Activated naive CD8-positive, alpha-beta T cell treated with anti-CD3 and anti-CD28 coated beads, Interleukin-2, amount 50 U/mL, for 24 hours (primary cell): Measurements from ENCODE around the gene ZSCAN29.
"Not testable (repeated sequence)": the region's sequence is repeated elsewhere in the genome, so short reads cannot be mapped to it uniquely, and the experiment has no call there.

Experiments
- ATAC-seq: fragments of 150-1000 bp; cut with Tn5 transposase; one replicate; pipeline ENCODE4 v1.10.0; 2021
- DNase-seq: peaks from one replicate; pipeline ENCODE4 v3.0.0; 2021
- H3K27ac Mint-ChIP-seq: one replicate; pipeline ENCODE4 v1.8.0; 2021; ENCODE audit warnings: mild to moderate bottlenecking, mixed read lengths
- H3K27me3 Mint-ChIP-seq: one replicate; pipeline ENCODE4 v1.8.0; 2021; ENCODE audit warnings: mixed read lengths
- H3K36me3 Mint-ChIP-seq: one replicate; pipeline ENCODE4 v1.8.0; 2021; ENCODE audit warnings: low read depth, mixed read lengths
- H3K4me1 Mint-ChIP-seq: one replicate; pipeline ENCODE4 v1.8.0; 2021; ENCODE audit warnings: mixed read lengths
- H3K4me3 Mint-ChIP-seq: one replicate; pipeline ENCODE4 v1.8.0; 2021; ENCODE audit warnings: mild to moderate bottlenecking, moderate library complexity, mixed read lengths
- H3K9me3 Mint-ChIP-seq: one replicate; pipeline ENCODE4 v1.8.0; 2021; ENCODE audit warnings: mixed read lengths

Gene ZSCAN29

DNA sequence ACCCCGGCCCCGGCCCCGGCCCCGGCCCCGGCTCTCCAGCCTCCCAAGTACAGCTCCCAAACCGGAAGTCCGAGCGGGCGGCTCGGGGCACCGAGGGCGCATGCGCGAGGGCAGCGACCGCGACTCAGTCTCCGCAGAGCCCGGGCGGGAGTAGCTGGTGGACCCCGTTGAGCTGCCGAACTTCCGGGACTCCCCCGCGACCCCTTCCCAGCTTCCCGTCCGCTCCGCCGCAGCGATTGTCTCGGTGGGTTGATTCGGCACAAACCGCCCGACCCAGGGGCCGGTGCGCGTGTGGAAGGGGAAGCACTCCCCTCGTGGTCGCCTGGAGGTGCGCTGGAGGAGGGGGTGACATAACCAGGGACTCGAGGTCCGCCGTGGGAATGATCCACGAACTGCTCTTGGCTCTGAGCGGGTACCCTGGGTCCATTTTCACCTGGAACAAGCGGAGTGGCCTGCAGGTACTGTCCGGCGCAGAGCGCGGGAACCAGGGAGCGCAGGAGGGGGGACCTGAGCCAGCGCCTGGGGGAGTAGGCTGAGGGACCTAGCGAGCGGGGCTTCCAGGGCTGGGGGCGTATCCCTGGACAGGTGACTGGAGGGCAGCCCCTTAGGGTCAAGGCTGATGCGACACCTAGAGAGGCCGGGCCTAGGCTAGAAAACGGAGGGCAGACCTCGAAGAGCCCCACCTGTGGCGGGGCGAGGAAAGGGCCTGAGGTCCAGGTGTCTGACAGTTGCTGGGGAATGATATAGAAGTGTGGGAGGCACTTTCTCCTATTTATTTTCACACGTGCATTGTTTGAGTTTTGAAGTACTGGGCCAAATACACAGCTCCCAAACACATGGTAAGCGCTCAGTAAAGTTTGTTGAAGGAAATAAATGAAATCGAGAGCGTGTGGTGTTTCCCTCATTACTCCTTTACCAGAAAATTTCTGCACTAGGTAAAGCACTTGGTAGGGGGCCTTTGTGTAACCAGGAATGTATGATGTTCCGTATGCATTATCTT, at the start of gene ZSCAN29, which contains the start of gene TUBGCP4:
Gene ZSCAN29, minus strand, starts transcription at position 69 of the 1,000 bp plus-strand sequence. CDS start 1,130 bp downstream, outside the sequence.
Gene TUBGCP4, plus strand, starts transcription at position 127 of the 1,000 bp plus-strand sequence. Its CDS starts 254 bp downstream, at position 381.
- no peaks in the 10 kb centered on the region for H3K27me3 Mint-ChIP-seq
- H3K36me3 Mint-ChIP-seq: peaks cover 43% of the 10 kb centered on the region
- peaks cover 22% of the 10 kb centered on the region for H3K9me3 Mint-ChIP-seq
- peak within 1 kb of the TSS; percentile 81 for H3K27ac Mint-ChIP-seq
- H3K4me3 Mint-ChIP-seq: peak within 1 kb of the TSS; percentile 90
- ATAC-seq (peak; percentile 93), DNase-seq (peak; percentile 85)
- H3K4me1 Mint-ChIP-seq: peaks cover 48% of the 10 kb centered on the region

DNA sequence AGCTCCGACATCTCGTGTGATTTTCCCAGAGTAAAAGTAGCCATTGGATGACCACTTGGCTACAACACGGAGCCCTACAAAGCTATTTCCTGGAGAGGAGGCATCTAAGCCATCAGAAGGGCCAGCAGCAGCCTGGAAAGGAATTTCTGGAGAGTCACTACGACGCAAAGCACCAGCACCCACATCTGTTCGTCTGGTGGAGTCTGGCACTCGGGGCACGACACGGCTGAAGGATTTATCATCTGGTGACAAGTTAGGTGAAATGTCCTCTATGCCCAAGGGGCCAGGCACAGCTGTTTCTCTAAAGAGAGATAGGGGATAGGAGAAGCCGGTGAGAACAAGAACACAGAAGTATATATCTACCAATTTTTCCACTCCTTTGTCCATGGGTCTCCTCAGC, 49.6 kb upstream of the ZSCAN29 start:
- no peak overlapping the region for H3K4me3 Mint-ChIP-seq
- ATAC-seq (no peak), DNase-seq (no peak)
- peaks cover 33% of the 10 kb centered on the region for H3K36me3 Mint-ChIP-seq
- H3K4me1 Mint-ChIP-seq: peaks cover 9% of the 10 kb centered on the region
- H3K9me3 Mint-ChIP-seq: no peaks in the 10 kb centered on the region
- no peak overlapping the region for H3K27ac Mint-ChIP-seq
- no peaks in the 10 kb centered on the region for H3K27me3 Mint-ChIP-seq

DNA sequence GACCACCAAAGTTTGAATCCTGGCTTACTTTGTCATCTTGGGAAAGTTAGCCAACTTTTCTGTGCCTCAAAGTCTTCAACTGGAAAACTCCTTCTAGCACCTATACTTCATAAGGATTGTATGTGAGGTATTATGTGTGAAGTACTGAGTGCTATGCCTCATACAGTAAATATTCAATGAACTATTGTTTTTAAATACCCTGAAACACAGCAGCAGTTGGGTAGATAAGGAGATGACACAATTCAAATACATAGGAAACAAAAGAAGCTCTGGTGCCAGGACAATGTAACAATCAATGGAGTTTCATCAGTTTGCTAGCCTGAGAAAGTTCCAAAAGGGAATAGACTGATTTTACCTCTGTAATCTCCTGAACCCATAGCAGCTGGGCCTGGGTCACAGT, 43.4 kb upstream of the ZSCAN29 start:
- Mint-ChIP-seq H3K4me3 (no peak overlapping the region), H3K4me1 (no peaks in the 10 kb centered on the region), H3K9me3 (no peaks in the 10 kb centered on the region), H3K27ac (no peak overlapping the region), H3K27me3 (no peaks in the 10 kb centered on the region), H3K36me3 (peaks cover 29% of the 10 kb centered on the region)
- DNase-seq: no peak
- ATAC-seq: no peak

GRCh38 chr15:43412096-43412495, 41.3 kb upstream of the ZSCAN29 start:
- no peaks in the 10 kb centered on the region for H3K4me1 Mint-ChIP-seq
- no peak for DNase-seq
- H3K4me3 Mint-ChIP-seq: no peak overlapping the region
- no peaks in the 10 kb centered on the region for H3K27me3 Mint-ChIP-seq
- no peak for ATAC-seq
- H3K27ac Mint-ChIP-seq: peak overlapping the region; percentile 10
- H3K36me3 Mint-ChIP-seq: peaks cover 39% of the 10 kb centered on the region
- H3K9me3 Mint-ChIP-seq: no peaks in the 10 kb centered on the region

- no peak overlapping the region for H3K27ac Mint-ChIP-seq
- H3K4me1 Mint-ChIP-seq: no peaks in the 10 kb centered on the region
- peaks cover 47% of the 10 kb centered on the region for H3K36me3 Mint-ChIP-seq
- H3K27me3 Mint-ChIP-seq: no peaks in the 10 kb centered on the region
- no peaks in the 10 kb centered on the region for H3K9me3 Mint-ChIP-seq
- ATAC-seq: no peak
- DNase-seq: no peak
- H3K4me3 Mint-ChIP-seq: no peak overlapping the region
Measured at GRCh38 chr15:43410572-43411214, 39.9 kb upstream of the ZSCAN29 start.

GRCh38 chr15:43408789-43409188, 37.9 kb upstream of the ZSCAN29 start:
- H3K27ac Mint-ChIP-seq: no peak overlapping the region
- no peaks in the 10 kb centered on the region for H3K4me1 Mint-ChIP-seq
- no peaks in the 10 kb centered on the region for H3K27me3 Mint-ChIP-seq
- H3K36me3 Mint-ChIP-seq: peaks cover 54% of the 10 kb centered on the region
- H3K9me3 Mint-ChIP-seq: no peaks in the 10 kb centered on the region
- H3K4me3 Mint-ChIP-seq: no peak overlapping the region
- ATAC-seq: no peak
- DNase-seq: no peak

DNA sequence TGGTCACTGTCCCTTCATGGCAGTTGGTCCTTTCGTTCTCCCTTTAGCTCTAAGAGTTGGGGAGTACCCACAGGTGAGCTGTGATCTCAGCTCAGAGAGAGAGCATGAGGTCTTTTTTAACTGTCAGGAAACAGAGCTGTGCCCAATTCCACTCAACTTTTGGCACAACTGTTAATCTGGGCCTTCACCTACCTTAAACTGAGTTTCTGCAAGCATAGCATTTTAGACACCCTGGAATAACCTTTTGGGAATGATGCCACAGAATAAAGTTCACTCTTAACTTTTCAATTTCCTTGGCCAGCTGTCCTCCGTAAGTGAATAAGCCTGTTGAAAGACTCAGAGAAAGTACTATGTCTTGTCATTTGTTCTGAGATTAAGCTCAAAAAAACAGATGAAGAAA, 36.0 kb upstream of the ZSCAN29 start:
- Mint-ChIP-seq H3K27ac (no peak overlapping the region), H3K4me1 (no peaks in the 10 kb centered on the region), H3K9me3 (no peaks in the 10 kb centered on the region), H3K4me3 (no peak overlapping the region), H3K36me3 (peaks cover 56% of the 10 kb centered on the region), H3K27me3 (no peaks in the 10 kb centered on the region)
- ATAC-seq (no peak), DNase-seq (no peak)

- H3K27ac Mint-ChIP-seq: no peak overlapping the region
- H3K4me1 Mint-ChIP-seq: no peaks in the 10 kb centered on the region
- peaks cover 60% of the 10 kb centered on the region for H3K36me3 Mint-ChIP-seq
- H3K4me3 Mint-ChIP-seq: no peak overlapping the region
- DNase-seq (no peak), ATAC-seq (no peak)
- H3K27me3 Mint-ChIP-seq: no peaks in the 10 kb centered on the region
- no peaks in the 10 kb centered on the region for H3K9me3 Mint-ChIP-seq
Measured at GRCh38 chr15:43406189-43406588, 35.3 kb upstream of the ZSCAN29 start.

DNA sequence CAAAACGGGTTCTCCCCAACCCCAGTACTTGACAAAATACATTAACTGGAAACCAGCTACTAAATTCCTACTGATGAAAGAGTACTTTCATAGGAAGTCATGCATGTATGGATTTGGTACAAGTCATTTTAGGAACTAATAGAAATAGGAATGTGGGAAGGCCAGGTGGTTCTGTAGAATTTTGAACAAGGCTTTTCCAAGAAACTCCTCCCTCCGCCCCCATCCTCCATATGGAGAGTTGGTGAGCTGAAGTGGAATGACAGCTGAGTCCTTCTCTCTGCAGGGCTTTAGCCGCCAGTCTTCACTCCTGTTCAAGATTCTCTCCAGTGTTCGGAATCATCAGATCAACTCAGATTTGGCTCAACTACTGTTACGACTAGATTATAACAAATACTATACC, 33.3 kb upstream of the ZSCAN29 start:
- Mint-ChIP-seq H3K9me3 (no peaks in the 10 kb centered on the region), H3K27me3 (no peaks in the 10 kb centered on the region), H3K4me3 (no peak overlapping the region), H3K36me3 (peaks cover 66% of the 10 kb centered on the region), H3K4me1 (no peaks in the 10 kb centered on the region), H3K27ac (no peak overlapping the region)
- DNase-seq (no peak), ATAC-seq (no peak)

- no peak for ATAC-seq
- no peak overlapping the region for H3K27ac Mint-ChIP-seq
- peaks cover 67% of the 10 kb centered on the region for H3K36me3 Mint-ChIP-seq
- H3K27me3 Mint-ChIP-seq: no peaks in the 10 kb centered on the region
- H3K4me3 Mint-ChIP-seq: no peak overlapping the region
- no peaks in the 10 kb centered on the region for H3K4me1 Mint-ChIP-seq
- DNase-seq: no peak
- no peaks in the 10 kb centered on the region for H3K9me3 Mint-ChIP-seq
Measured at GRCh38 chr15:43403616-43404015, 32.8 kb upstream of the ZSCAN29 start.

GRCh38 chr15:43402255-43402654, 31.4 kb upstream of the ZSCAN29 start:
- no peaks in the 10 kb centered on the region for H3K9me3 Mint-ChIP-seq
- H3K27ac Mint-ChIP-seq: no peak overlapping the region
- H3K36me3 Mint-ChIP-seq: peaks cover 60% of the 10 kb centered on the region

DNA sequence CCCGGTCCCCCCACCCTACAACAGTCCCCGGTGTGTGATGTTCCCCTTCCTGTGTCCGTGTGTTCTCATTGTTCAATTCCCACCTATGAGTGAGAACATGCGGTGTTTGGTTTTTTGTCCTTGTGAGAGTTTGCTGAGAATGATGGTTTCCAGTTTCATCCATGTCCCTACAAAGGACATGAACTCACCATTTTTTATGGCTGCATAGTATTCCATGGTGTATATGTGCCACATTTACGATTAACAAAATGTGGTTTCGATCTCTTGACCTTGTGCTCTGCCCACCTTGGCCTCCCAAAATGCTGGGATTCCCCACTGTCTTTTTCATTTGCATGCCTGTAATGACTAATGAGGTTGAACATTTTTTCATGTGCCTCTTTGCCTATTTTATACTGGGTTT, 22.7 kb upstream of the ZSCAN29 start:
- H3K4me3 Mint-ChIP-seq, DNase-seq, H3K9me3 Mint-ChIP-seq, ATAC-seq, H3K27ac Mint-ChIP-seq, H3K27me3 Mint-ChIP-seq, H3K4me1 Mint-ChIP-seq: not testable (repeated sequence)
- peaks cover 41% of the 10 kb centered on the region for H3K36me3 Mint-ChIP-seq

More at GRCh38 chr15:43402255-43402654, 31.4 kb upstream of the ZSCAN29 start:
- H3K27me3 Mint-ChIP-seq: no peaks in the 10 kb centered on the region
- no peaks in the 10 kb centered on the region for H3K4me1 Mint-ChIP-seq
- ATAC-seq (no peak), DNase-seq (no peak)
- H3K4me3 Mint-ChIP-seq: no peak overlapping the region

GRCh38 chr15:43390723-43391122, 19.9 kb upstream of the ZSCAN29 start:
- no peaks in the 10 kb centered on the region for H3K9me3 Mint-ChIP-seq
- H3K4me1 Mint-ChIP-seq: no peaks in the 10 kb centered on the region
- peaks cover 52% of the 10 kb centered on the region for H3K36me3 Mint-ChIP-seq
- H3K4me3 Mint-ChIP-seq: no peak overlapping the region
- no peak for DNase-seq
- H3K27ac Mint-ChIP-seq: no peak overlapping the region
- ATAC-seq: no peak
- no peaks in the 10 kb centered on the region for H3K27me3 Mint-ChIP-seq

DNA sequence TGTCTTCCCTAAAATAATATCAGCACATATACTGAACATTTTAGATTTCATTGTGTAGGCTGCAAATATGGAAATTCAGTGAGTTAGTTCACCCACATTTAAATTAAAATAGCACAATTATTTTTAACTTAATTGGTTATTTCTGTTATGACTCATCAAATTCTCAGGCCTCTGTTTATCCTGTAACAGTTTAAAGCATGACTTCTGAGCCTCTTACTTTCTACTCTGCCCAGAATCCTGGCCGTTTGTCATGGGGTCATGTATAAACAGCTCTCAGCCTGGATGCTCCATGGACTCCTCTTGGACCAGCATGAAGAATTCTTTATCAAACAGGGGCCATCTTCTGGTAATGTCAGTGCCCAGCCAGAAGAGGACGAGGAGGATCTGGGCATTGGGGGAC, 12.2 kb upstream of the ZSCAN29 start:
- H3K36me3 Mint-ChIP-seq: peaks cover 63% of the 10 kb centered on the region
- DNase-seq: no peak
- no peak for ATAC-seq
- no peak overlapping the region for H3K4me3 Mint-ChIP-seq
- no peaks in the 10 kb centered on the region for H3K27me3 Mint-ChIP-seq
- H3K9me3 Mint-ChIP-seq: no peaks in the 10 kb centered on the region
- no peaks in the 10 kb centered on the region for H3K4me1 Mint-ChIP-seq
- no peak overlapping the region for H3K27ac Mint-ChIP-seq

DNA sequence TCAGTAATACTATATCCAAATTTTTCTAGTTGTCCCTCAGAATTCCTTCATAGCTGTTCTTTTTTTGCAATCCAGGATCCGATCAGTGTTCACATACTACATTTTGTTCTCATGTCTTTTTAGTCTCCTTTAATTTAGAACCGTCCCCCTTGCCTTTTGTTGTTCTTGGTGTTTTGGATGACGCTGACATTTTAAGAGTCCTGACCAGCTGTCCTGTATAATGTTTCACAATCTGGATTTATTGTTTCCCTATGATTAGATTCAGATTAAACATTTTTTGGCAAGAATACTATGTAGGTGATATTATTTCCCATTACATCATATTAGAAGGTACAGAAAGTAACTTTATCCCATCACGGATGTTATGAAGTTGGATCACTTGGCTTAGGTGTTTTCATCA, 11.5 kb upstream of the ZSCAN29 start:
- H3K4me3 Mint-ChIP-seq: no peak overlapping the region
- ATAC-seq: no peak
- peaks cover 62% of the 10 kb centered on the region for H3K36me3 Mint-ChIP-seq
- H3K27me3 Mint-ChIP-seq: no peaks in the 10 kb centered on the region
- no peaks in the 10 kb centered on the region for H3K9me3 Mint-ChIP-seq
- H3K27ac Mint-ChIP-seq: no peak overlapping the region
- DNase-seq: no peak
- H3K4me1 Mint-ChIP-seq: no peaks in the 10 kb centered on the region
